Right ventricle myocardium superior (tissue), 1 donor: ENCODE measurements around the gene PPCDC. TPM values are rescaled to one million over a fixed set of nuclear protein-coding genes. Genes with fewer than 3 reads are reported as not detected.

ENCODE experiments used
- ATAC-seq: fragments of 200-7000 bp; cut with Tn5 transposase; one replicate; pipeline ENCODE4 v1.9.1; 2020; ENCODE audit warnings: mild to moderate bottlenecking; ENCODE audit not compliant: poor library complexity
- DNase-seq: peaks from one replicate; pipeline ENCODE4 v3.0.0-alpha.2; 2020
- intact Hi-C: fragments of 100-400 bp; cut with DNase I; formaldehyde crosslinking; loops from one replicate; pipeline ENCODE4 v1.11.2; 2022
- long read RNA-seq: library from polyadenylated mRNA; unstranded; transcript quantifications from one replicate; pipeline ENCODE4 v2.0.0, GENCODE V29; 2021
- total RNA-seq: library from RNA; stranded (reverse); fragmentation: NEBNext Ultra II Directional; extraction: Animal tissue kit (Norgen Biotek cat#: 25700); gene quantifications from one replicate; pipeline ENCODE4 v1.2.1, GENCODE V29; 2021
- donor health status: DM: no; HTN: yes; CAD: no; lungs with severe emphysema.

Gene PPCDC, protein sequence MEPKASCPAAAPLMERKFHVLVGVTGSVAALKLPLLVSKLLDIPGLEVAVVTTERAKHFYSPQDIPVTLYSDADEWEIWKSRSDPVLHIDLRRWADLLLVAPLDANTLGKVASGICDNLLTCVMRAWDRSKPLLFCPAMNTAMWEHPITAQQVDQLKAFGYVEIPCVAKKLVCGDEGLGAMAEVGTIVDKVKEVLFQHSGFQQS
- total RNA-seq: 5.5 TPM
- long read RNA-seq, partial matches to known transcripts: 1 of 5 reads
- long read RNA-seq, other reads (novel, unspliced or antisense): 2 of 5 reads

DNA sequence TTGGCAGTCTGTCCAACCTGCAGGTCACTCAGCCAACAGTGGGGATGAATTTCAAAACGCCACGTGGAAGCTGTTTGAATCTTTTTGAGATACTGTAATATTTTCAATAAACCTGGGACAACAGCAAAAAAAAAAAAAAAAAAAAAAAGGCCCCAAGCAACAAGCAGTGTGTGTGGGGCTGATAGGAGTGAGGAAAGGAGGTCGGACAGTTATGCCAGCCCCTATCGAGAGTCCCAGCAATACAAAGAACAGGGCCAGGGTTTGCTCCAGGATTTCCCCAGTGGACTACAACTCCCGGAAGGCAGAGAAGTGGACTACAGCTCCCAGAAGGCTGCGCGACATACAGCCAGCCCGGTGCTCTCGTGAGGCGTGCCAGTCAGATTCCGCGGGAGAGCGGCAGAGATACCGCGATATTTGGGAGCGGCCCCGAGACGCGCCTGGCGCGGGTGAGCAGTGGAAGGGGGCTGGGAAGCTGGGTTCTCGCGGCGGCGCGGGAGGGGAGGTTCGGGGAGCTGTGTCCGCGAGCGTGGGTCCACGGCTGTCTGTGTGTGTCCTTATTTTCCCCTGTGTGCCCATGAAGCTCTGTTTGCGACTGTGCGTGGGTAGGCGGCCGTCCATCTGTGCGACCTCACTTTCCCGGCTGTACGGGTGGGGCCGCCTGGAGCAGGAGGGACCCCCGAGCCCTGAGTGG lies at the start of gene PPCDC:
TSS of gene PPCDC (plus strand) at position 410 of the 691 bp plus-strand sequence. CDS start 4,729 bp downstream, outside the sequence.
- intact Hi-C loops: no loop called here
- DNase-seq: peak; percentile 97
- ATAC-seq: peak; percentile 99

DNA sequence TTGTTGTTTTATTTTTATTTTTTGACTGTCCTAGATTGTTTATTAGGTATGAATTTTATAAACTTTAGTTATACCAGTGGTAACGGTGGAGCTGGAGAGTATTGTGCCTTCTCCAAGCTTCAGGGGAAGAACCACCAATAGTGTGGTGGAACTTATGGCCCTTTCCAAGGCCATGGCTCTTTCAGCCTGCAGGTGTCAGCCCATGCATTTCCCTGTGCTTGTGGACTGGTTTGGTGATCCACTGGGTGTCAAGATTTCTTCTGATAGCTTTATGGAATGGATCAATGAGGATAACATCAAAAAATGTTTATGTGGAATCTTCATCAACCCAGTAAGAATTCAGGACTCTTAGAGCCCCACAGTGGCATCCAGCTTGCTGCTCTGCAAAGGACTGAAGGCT lies 47.2 kb upstream of the PPCDC start:
- intact Hi-C loops: no loop called here
- DNase-seq (no peak), ATAC-seq (no peak)

DNA sequence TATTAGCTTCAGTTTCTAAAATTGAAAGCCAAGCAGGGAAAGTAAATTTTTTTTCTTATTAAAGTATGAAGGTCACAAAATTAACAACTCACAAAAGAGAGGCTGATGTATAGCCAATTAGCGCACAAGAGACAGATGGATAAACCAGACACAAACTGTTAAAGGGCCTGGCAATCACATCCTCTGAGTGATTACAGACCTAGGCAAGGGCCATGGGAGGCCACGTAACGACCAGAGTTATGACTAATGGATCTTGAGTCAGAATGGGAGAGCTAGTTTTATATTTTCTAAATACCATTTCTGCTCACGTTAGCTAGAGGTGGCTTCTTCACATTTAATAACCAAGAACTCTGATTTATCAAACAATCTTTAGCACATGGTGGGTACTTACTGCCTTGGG lies 45.8 kb upstream of the PPCDC start:
- DNase-seq: no peak
- intact Hi-C loops: no loop called here
- no peak for ATAC-seq

DNA sequence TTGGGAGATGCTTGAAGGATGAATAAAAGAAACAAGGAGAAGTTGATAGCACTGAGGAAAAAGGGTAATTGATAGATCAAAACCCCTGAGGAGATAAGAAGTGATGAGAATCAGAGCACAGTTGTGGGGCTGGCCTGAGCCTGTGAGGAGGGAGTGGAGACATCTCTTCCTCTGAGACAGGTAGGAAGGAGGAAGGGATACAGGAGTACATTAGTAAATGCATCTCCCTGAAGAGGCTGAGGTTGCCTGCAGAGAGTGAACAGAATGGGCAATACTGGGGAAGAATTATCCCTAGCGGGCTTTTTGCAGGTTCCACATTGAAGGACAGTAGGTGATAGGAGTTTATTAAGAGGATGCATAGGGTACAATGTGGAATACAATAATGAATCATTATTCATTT lies 45.3 kb upstream of the PPCDC start:
- intact Hi-C loops: no loop called here
- ATAC-seq: no peak
- no peak for DNase-seq

DNA sequence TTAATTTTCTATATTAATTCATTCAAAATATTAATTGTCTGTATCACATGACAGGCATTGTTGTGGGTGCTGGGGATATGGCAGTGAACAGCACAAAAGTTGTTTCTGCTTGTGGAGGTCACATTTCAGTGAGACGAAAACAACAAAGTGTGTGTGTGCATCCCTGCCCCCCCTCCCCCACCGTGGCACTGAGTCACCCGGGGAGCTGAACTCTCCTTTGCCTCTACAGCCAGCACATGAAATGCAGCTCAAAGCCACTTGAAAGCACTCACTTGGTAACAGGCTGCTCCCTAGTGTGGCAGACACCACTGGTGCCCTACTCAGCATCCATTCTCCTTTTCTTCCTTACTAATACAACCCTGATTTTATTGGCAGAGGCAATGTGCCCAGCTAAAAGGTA lies 44.9 kb upstream of the PPCDC start:
- intact Hi-C loops: no loop called here
- no peak for ATAC-seq
- DNase-seq: no peak

DNA sequence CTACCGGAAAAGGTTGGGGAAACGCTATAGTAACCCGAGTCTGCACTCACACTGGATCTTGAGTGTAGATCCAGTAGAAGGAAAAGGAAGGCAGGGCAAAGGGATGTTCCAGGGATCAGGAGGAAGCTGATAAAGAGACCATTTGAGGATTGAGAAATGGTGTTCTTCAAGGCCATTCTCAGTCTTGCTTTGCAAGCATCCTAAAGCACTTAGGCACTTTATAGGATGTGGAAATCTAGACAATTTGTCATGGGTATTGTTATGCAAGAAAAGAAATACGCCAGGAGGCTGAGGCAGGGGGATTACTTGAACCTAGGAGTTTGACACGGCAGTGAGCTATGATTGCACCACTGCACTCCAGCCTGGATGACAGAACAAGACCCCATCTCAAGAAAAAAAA lies 41.2 kb upstream of the PPCDC start:
- intact Hi-C loops: no loop called here
- no peak for ATAC-seq
- DNase-seq: no peak

DNA sequence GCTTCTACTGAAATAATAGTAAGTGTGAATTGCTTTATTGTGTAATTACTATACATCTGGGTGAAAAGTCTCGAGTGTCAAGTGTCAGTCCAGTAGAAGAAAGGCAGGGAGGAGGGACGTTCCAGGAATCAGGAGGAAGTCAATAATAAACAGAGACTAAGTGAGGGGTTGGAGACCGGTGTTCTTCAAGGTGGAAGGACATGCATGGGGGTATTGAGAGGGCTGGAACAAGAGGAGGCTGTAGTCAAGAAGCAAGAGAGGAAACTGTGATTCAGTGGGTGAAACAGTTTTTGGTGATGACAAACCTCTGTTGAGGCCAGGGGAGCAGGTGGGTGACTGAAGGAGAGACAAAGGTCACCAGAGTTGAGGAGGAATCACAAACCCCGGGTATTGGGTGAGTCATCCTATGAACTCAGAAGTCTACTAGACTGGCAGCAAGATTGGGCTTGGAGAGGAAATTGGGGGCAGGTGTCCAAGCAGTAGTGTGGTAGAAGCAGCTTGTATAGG lies 39.6 kb upstream of the PPCDC start:
- DNase-seq (no peak), ATAC-seq (no peak)
- intact Hi-C loops: no loop called here

DNA sequence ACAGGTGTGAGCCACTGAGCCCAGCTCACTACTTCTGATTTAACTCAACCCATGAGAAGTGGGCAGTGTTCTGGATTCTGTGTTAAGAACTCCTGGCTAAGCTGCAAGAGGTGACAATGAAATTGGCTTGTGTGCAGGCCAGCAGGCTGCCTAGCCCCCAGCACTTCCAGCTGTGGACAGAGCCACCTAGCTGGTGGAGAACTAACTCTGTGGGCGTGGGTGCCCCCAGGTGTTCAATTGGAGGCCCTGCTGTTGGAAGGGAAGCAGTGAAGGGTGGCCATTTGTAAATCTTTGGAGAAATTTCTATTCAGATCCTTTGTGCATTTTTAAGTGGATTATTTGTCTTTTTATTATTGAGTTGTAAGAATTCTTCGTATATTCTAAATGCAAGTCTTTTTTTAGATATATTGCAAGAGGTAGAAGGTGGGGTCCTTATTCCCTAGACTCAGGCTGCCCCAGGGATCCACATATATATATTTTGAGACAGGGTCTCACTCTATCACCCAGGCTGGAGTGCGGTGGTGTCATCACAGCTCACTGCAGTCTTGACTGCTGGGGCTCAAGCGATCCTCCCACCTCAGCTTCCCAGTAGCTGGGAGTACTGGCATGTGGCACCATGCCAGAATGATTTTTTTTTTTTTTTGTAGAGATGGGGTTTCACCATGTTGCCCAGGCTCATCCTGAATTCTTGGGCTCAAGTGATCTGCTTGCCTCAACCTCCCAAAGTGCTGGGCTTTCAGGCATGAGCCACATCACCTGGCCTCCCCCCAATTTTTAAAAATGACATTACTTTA lies 35.2 kb upstream of the PPCDC start:
- ATAC-seq (no peak), DNase-seq (no peak)
- intact Hi-C loops: no loop called here

DNA sequence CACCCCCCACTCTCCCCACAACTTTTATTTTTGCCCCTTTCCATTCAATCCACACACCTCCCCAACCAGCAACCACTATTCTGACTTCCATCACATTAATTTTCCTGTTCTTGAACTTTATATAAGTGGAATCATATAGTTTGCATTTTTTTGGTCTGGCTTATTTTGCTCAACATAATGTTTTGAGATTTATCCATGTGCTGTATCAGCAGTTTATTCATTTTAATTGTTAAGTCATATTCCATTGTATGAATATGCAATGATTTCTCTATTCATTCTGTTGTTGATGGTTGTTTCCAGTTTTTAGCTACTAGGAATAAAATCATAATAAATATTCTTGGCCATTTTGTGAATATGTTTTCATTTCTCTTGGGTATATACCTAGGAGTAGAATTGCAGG lies 33.9 kb upstream of the PPCDC start:
- ATAC-seq (no peak), DNase-seq (no peak)
- intact Hi-C loops: no loop called here

DNA sequence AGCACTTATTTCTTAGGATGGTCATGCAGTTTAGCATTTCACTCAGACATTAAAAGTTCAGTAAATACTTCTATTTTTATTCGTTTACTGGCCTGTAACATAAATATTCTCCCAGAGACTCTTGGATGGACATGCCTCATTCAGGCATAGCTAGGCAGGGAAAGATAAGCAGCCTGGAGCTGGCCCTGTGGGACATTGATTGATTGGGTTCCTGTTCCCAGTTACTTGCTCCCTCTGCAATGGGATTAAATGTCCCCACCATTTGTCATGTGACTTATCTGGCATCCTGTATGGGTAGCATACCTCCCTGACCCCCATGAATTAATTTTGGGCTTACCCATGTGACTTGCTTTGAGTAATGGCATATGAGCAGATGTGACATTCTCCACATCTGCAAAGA lies 30.8 kb upstream of the PPCDC start:
- no peak for ATAC-seq

DNA sequence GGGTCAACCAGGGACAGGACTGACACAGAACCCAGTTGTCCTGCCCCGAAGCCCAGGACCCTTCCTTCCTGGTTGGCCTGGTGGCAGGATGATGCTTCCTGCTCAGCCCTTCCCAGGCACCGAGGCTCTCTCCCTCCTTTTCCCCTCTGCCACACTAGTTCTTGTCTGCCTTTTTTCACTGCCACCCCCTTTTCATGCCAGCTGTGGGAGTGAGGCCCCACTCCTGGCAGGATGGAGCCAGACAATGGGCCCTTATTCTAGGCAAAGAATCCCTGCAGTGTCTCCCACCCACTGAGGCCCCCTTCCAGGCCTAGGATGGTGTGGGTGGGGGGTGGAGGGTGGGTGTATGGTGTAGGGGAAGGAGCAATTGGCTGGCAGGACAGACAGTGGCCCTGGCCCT lies 29.2 kb upstream of the PPCDC start:
- DNase-seq: no peak
- intact Hi-C loops: no loop called here
- no peak for ATAC-seq

More for the DNA sequence above, 30.8 kb upstream of the PPCDC start:
- no peak for DNase-seq
- intact Hi-C loops: no loop called here

DNA sequence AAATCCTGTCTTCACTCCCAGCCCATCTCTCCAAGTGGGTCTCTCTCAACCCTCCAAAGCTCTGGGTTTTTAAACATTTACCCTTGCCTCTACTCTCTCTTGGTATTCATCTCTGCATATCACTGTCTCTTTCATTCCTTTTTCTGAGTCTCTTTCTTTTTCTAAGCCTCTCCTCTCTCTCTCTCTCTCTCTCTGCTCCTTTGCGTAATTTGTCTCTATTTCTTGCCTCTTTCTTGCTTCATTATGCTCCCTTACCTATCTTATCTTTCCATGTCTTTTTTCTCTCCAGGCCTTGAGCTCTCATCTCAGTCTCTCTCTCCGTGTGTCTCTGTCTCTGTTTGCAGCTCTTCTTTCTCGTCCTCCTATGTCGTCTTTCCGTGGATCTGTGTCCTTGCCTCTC lies 28.7 kb upstream of the PPCDC start:
- ATAC-seq (no peak), DNase-seq (no peak)
- intact Hi-C loops: no loop called here

DNA sequence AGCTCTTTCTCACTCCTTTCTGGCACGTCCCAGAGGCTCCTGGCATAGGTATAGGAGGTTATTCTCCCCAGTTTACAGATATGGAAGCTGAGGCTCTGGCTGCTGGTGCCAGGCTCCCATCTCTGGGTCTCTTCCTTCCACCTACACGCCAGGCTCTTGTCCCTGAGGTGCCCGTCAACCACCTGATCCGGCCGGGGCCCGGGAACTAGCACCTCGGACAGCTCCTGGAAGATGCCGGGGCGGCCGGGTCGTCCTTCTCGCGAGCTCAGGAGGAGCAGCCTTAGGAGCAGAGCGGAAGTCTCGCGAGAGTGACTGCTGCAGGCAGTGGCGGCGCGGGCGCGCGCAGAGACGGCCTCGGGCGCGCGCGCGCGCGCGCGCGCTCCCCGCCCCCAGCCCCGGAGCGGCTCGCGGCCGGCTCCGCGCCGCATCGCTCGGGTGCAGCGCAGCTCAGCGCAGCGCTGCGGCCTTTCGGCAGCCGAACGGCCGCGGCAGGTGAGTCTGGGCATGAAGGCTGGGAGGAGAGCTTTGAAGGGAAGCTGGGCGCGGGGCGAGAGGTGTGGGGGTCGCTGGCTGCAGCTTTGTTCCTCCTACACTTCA lies 28.1 kb upstream of the PPCDC start, which contains the start of gene SCAMP5:
TSS of gene SCAMP5 (plus strand) at position 382 of the 597 bp plus-strand sequence. CDS start 16,277 bp downstream, outside the sequence.
- DNase-seq (peak; percentile 93), ATAC-seq (peak; percentile 97)
- intact Hi-C loops: no loop called here

DNA sequence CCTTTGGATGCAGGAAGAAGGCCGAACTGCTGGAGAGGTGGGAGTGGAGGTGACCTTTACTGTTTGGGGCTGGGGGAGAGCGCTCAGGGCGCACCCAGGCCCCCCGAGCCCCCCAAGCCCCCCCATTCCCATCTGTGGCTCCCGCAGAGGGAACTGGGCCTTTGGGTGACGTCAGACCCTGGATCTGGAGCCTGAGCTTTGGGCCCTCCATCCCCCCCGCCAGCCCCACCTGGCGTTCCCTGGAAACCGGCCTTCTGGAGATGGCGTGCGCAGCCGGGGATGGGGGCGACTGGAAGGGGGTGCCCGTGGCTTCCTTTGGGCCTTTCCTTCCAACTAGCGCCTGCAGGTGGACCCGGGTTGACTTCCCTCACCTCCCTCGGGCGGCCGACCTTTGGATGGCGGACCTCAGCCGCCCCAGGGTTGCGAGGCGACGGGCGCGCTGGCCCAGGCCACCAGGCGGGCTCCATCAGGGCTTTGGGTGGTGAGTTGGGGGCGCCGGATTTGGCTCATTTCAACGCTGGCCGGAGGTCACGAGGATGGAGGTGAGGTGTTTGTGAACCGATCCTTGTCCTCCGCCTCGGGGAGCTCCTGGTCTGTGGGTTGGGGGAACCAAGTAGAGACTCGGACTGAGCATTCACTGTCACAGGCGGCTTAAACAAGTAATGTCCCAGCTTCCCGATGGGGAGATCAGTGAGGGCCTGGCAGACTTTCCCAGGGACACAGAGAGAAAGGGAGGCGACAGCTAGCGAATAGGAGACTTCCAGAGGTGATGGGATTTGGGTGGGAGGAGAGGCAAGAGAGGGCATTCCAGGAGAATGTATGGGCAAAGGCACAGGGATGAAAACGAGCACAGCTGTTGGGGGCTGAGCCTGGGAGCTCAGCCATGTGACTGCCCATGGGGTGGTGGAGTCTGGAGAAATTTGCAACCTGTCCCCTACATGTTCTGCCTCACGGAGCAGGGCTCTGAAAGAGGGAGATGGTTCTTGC lies 27.3 kb upstream of the PPCDC start:
- no peak for ATAC-seq
- intact Hi-C loops: no loop called here
- DNase-seq: no peak

DNA sequence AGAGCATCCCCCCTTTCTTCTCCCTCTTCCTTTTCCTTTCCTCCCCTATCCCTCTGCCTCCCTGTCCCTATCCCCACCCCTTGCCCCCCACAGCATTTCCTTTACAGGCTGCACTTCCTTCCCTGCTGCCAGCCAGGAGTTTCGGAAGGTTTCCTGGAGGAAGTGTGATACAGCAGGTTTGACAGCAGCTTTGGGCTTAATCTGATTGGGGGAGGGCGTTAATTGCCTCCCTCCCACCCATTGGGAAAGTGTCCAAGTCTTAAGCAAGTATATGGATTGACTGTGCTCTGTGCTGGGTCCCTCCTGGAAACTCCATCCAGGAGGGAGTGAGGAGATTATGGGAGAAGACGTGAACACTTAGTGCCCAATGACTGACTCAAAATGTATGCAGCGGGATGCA lies 26.2 kb upstream of the PPCDC start:
- ATAC-seq (no peak), DNase-seq (no peak)
- intact Hi-C loops: no loop called here

DNA sequence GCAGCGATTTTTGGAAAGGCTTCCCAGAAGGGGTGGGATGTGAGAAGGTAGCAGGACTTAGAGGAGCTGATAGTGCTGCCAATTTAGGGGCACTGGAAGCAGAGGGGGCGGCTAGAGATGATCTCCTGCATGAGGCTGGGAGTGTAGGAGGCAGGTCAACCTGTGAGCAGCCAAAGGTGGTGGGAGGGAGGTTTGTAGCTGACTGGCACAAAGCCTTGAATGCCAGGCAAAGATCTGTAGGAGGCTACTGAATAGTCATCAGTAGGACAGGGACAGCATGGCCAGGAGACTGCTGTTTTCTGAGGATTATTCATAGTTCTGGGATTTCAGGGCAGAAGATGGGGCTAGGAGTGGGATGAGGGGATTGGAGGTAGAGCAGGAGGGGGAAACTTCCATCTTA lies 25.8 kb upstream of the PPCDC start:
- intact Hi-C loops: no loop called here
- DNase-seq: no peak
- ATAC-seq: no peak

DNA sequence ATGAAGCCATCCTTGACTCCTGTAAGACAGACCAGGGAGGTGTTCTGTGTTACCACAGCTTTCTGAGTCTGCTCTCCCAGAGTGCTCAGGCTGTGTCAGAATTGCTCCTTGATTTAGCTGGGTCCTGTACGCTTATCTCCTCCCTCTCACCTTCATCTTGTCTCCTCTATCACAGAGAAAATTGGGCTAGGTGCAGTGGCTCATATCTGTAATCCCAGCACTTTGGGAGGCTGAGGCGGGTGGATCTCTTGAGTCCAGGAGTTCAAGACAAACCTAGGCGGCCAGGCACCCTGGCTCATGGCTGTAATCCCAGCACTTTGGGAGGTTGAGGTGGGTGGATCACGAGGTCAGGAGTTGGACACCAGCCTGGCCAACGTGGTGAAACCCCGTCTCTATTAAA lies 22.1 kb upstream of the PPCDC start:
- intact Hi-C loops: no loop called here
- no peak for DNase-seq
- no peak for ATAC-seq

DNA sequence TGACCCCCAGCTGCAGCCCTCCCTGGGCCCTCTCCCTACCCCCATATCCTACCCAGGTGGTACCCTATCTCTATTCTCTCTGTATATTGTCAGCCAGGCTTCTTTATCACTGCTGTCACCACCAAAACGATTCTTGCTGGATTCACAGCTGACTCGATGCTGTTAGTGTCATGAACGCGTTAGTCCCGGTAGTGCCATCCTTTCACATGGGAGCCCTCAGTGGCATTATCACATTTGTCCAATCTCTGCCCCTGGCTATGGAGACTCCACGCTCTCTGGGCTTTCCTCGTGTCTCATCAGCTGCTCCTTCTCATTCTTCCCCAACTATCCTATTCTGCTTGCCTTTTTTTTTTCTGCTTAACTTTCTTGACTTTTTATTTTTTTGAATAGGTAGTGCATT lies 21.0 kb upstream of the PPCDC start:
- DNase-seq (no peak), ATAC-seq (no peak)
- intact Hi-C loops: no loop called here
